IMR-90 (cell line): ENCODE data around the gene GDPD3. TPM values are rescaled to one million over a fixed set of nuclear protein-coding genes. Genes with fewer than 3 reads are reported as not detected.

Source experiments
- ATAC-seq: fragments of 200-7000 bp; cut with Tn5 transposase; 2 replicates; pipeline ENCODE4 v1.9.1; 2020; ENCODE audit warnings: low read depth, mild to moderate bottlenecking, moderate library complexity
- BruUV-seq: library from RNA; stranded (reverse); fragments of 400-500 nt; replicated peaks from 2 replicates; lab custom pipeline; 2021; lab: Mats Ljungman, UMichigan
- CTCF ChIA-PET: fragments of 300-600 bp; formaldehyde crosslinking; extraction: SDS; loops from one replicate; lab custom pipeline; 2021; ENCODE audit warnings: antibody characterized with exemption; lab: Yijun Ruan, JAX
- POLR2A ChIA-PET: fragments of 300-600 bp; sonication (Branson Sonifier 250); formaldehyde crosslinking; loops from one replicate; lab custom pipeline; 2022; ENCODE audit warnings: antibody characterized with exemption; ENCODE audit not compliant: unreplicated experiment; lab: Charles Lee
- DNase-seq: peaks from one replicate; pipeline ENCODE4 v3.0.0; 2013
- H2AFZ ChIP-seq: replicated peaks from 2 replicates; pipeline ENCODE3; 2013; ENCODE audit warnings: low read length, mild to moderate bottlenecking; ENCODE audit not compliant: poor library complexity
- H2AK5ac ChIP-seq: 2 replicates; pipeline ENCODE4 v1.6.1; 2013; ENCODE audit warnings: low read depth, low read length, inconsistent platforms
- H2AK9ac ChIP-seq: replicated peaks from 2 replicates; pipeline ENCODE3; 2013; ENCODE audit warnings: mild to moderate bottlenecking, low read depth, low read length, moderate library complexity; ENCODE audit not compliant: poor library complexity
- H2BK120ac ChIP-seq: 2 replicates; pipeline ENCODE4 v1.6.1; 2013; ENCODE audit warnings: low read depth, low read length, inconsistent platforms
- H2BK15ac ChIP-seq: 3 replicates; pipeline ENCODE4 v1.6.1; 2013; ENCODE audit warnings: low read depth, low read length, inconsistent platforms
- H2BK20ac ChIP-seq: 2 replicates; pipeline ENCODE4 v1.6.1; 2013; ENCODE audit warnings: low read depth, mild to moderate bottlenecking, inconsistent platforms, low read length, moderate library complexity
- H2BK5ac ChIP-seq: 2 replicates; pipeline ENCODE4 v1.6.1; 2013; ENCODE audit warnings: mild to moderate bottlenecking, low read depth, low read length, inconsistent platforms; ENCODE audit not compliant: poor library complexity, severe bottlenecking
- H3K14ac ChIP-seq: replicated peaks from 2 replicates; pipeline ENCODE4 v1.6.1; 2013; ENCODE audit warnings: low read depth, low read length, inconsistent platforms
- H3K18ac ChIP-seq: 2 replicates; pipeline ENCODE4 v1.6.1; 2013; ENCODE audit warnings: low read depth, low read length, control low read depth
- H3K23ac ChIP-seq: 2 replicates; pipeline ENCODE4 v1.6.1; 2013; ENCODE audit warnings: low read depth, low read length, inconsistent platforms
- H3K27ac ChIP-seq: 2 replicates; pipeline ENCODE4 v1.5.1; 2013; ENCODE audit warnings: mild to moderate bottlenecking, control low read depth, low read length; ENCODE audit not compliant: insufficient read depth
- H3K27me3 ChIP-seq: 2 replicates; pipeline ENCODE4 v1.6.1; 2013; ENCODE audit warnings: low read length; ENCODE audit not compliant: control insufficient read depth, insufficient read depth
- H3K36me3 ChIP-seq: 2 replicates; pipeline ENCODE4 v1.6.1; 2013; ENCODE audit warnings: low read length, mixed read lengths; ENCODE audit not compliant: control insufficient read depth, insufficient read depth
- H3K4ac ChIP-seq: 2 replicates; pipeline ENCODE4 v1.6.1; 2013; ENCODE audit warnings: low read depth, low read length, inconsistent platforms
- H3K4me1 ChIP-seq: 2 replicates; pipeline ENCODE4 v1.6.1; 2013; ENCODE audit warnings: low read length, mixed read lengths; ENCODE audit not compliant: control insufficient read depth, insufficient read depth
- H3K4me2 ChIP-seq: 2 replicates; pipeline ENCODE4 v1.6.1; 2013; ENCODE audit warnings: low read depth, mild to moderate bottlenecking, control low read depth, low read length, moderate library complexity
- H3K4me3 ChIP-seq: 2 replicates; pipeline ENCODE4 v1.5.1; 2013; ENCODE audit warnings: low read depth, mild to moderate bottlenecking, control low read depth, low read length, moderate library complexity; ENCODE audit not compliant: insufficient read depth
- H3K56ac ChIP-seq: 2 replicates; pipeline ENCODE4 v1.6.1; 2013; ENCODE audit warnings: low read length, inconsistent platforms; ENCODE audit not compliant: insufficient read depth; ENCODE audit errors: extremely low read depth
- H3K79me1 ChIP-seq, 2 experiments: 2 replicates each; pipeline ENCODE4 v1.6.1; 2013; ENCODE audit warnings: low read length in 2 of 2, inconsistent platforms in 1 of 2, low read depth in 1 of 2
- H3K9ac ChIP-seq: 2 replicates; pipeline ENCODE4 v1.6.1; 2013; ENCODE audit warnings: low read depth, low read length, control low read depth
- H3K9me1 ChIP-seq: 2 replicates; pipeline ENCODE4 v1.6.1; 2013; ENCODE audit warnings: low read length, inconsistent platforms; ENCODE audit not compliant: insufficient read depth
- H3K9me3 ChIP-seq: 2 replicates; pipeline ENCODE4 v1.6.1; 2013; ENCODE audit warnings: low read length; ENCODE audit not compliant: control insufficient read depth, insufficient read depth
- H4K20me1 ChIP-seq: 2 replicates; pipeline ENCODE4 v1.6.1; 2013; ENCODE audit warnings: low read length, inconsistent platforms; ENCODE audit not compliant: insufficient read depth
- H4K5ac ChIP-seq: 2 replicates; pipeline ENCODE4 v1.6.1; 2013; ENCODE audit warnings: mild to moderate bottlenecking, low read depth, low read length, control low read depth
- H4K8ac ChIP-seq, 2 experiments: 2 replicates each; pipeline ENCODE4 v1.6.1; 2013; ENCODE audit warnings: low read depth in 2 of 2, low read length in 2 of 2, control low read depth in 1 of 2, inconsistent platforms in 1 of 2
- H4K91ac ChIP-seq: 2 replicates; pipeline ENCODE4 v1.6.1; 2013; ENCODE audit warnings: low read depth, low read length, inconsistent platforms; ENCODE audit not compliant: insufficient read depth
- CHD1 ChIP-seq: IDR thresholded peaks from 2 replicates; pipeline ENCODE4 v1.6.1; 2012; ENCODE audit warnings: low read depth, low read length, improper control_type of control experiment
- ELK1 ChIP-seq: fragments of 150-350 bp; IDR thresholded peaks from 2 replicates; pipeline ENCODE4 v1.6.1; 2016; ENCODE audit warnings: low read depth, mild to moderate bottlenecking, low read length, moderate library complexity, borderline replicate concordance
- MAFK ChIP-seq: IDR thresholded peaks from 2 replicates; pipeline ENCODE4 v1.6.1; 2012; ENCODE audit warnings: low read depth, low read length, improper control_type of control experiment
- MXI1 ChIP-seq: IDR thresholded peaks from 2 replicates; pipeline ENCODE4 v1.6.1; 2012; ENCODE audit warnings: low read depth, mild to moderate bottlenecking, low read length, moderate library complexity, borderline replicate concordance
- NFE2L2 ChIP-seq: fragments of 150-350 bp; IDR thresholded peaks from 2 replicates; pipeline ENCODE4 v1.6.1; 2016; ENCODE audit warnings: low read depth, mild to moderate bottlenecking, low read length
- RCOR1 ChIP-seq: IDR thresholded peaks from 2 replicates; pipeline ENCODE4 v1.6.1; 2012; ENCODE audit warnings: mild to moderate bottlenecking, low read length, improper control_type of control experiment; ENCODE audit not compliant: insufficient replicate concordance
- RFX5 ChIP-seq: IDR thresholded peaks from 2 replicates; pipeline ENCODE4 v1.8.0; 2012; ENCODE audit warnings: low read depth, mild to moderate bottlenecking, low read length, moderate library complexity
- SMC3 ChIP-seq: fragments of 150-350 bp; IDR thresholded peaks from 2 replicates; pipeline ENCODE4 v1.6.1; 2016; ENCODE audit warnings: low read depth, mild to moderate bottlenecking, antibody characterized with exemption, low read length, moderate library complexity
- WGBS, 2 experiments: methylation state at CpG; one replicate each; pipeline versions ENCODE4 v1.1.5 to v1.1.7; 2013; ENCODE audit warnings: missing lambda C conversion rate in 2 of 2; ENCODE audit not compliant: insufficient read length in 1 of 2; ENCODE audit errors: extremely low coverage in 2 of 2; 5-methylcytosine and 5-hydroxymethylcytosine counted together
- dilution Hi-C: fragments of 300-500 bp; cut with HindIII; formaldehyde crosslinking; loops from one replicate; pipeline ENCODE4 v1.14.3; 2018; ENCODE audit warnings: low sequenced_read_pairs; ENCODE audit not compliant: unreplicated experiment
- in situ Hi-C: fragments of 300-500 bp; cut with MboI; formaldehyde crosslinking; loops from 3 replicates; pipeline ENCODE4 v1.14.3; 2019; ENCODE audit warnings: low sequenced_read_pairs, inconsistent platforms, mixed read lengths
- intact Hi-C: fragments of 100-400 bp; cut with micrococcal nuclease; formaldehyde crosslinking; loops from 2 replicates; pipeline ENCODE4 v1.10.0; 2022
- polyA plus RNA-seq, 3 experiments: library from polyadenylated mRNA; depleted of rRNA; stranded (reverse); fragments of >200 nt; gene quantifications; 2 replicates each; pipeline ENCODE4 v1.2.3, GENCODE V29; 2012; ENCODE audit warnings: low replicate concordance in 1 of 3
- total RNA-seq: library from RNA; depleted of rRNA; stranded (reverse); fragments of >200 nt; gene quantifications from 2 replicates; pipeline ENCODE4 v1.2.3, GENCODE V29; 2012

The GDPD3 gene
- total and polyA plus RNA-seq, 2 of the 4 experiments (the other 2 are of a cell fraction), result under 0.01 to 19.5 TPM

GRCh38 chr16:30084816-30085159 is 28.5 kb downstream of the GDPD3 start:
- Histone ChIP-seq H3K18ac (no peak overlapping the region), H3K9me1 (no peaks in the 10 kb centered on the region), H3K79me1 (peaks cover 19 to 29% of the 10 kb centered on the region in 2 experiments), H3K27ac (no peak overlapping the region), H3K4me1 (no peaks in the 10 kb centered on the region), H4K20me1 (peaks cover 22% of the 10 kb centered on the region), H3K14ac (no peak overlapping the region), H3K27me3 (no peaks in the 10 kb centered on the region), H3K4ac (no peak overlapping the region), H2BK15ac (no peak overlapping the region), H3K36me3 (peaks cover 53% of the 10 kb centered on the region), H4K5ac (no peak overlapping the region), H2AFZ (no peak overlapping the region), H3K56ac (no peak overlapping the region), H3K4me2 (no peak overlapping the region), H3K4me3 (no peak overlapping the region), H2BK20ac (no peak overlapping the region), H3K9me3 (no peaks in the 10 kb centered on the region), H2AK5ac (no peak overlapping the region), H2AK9ac (no peak overlapping the region), H4K8ac (no peak overlapping the region), H4K91ac (no peak overlapping the region), H3K9ac (no peak overlapping the region), H2BK120ac (no peak overlapping the region), H3K23ac (no peak overlapping the region), H2BK5ac (no peak overlapping the region)
- DNase-seq (no peak), ATAC-seq (no peak)
- POLR2A ChIA-PET, result interaction anchor here (0.7 kb wide), 1 partner anchor 1428 kb away, joined by 4 read pairs; no protein-coding TSS in a partner anchor
- WGBS, 2 experiments, result 76% methylated on average over 13 of the region's 17 CpGs; no CpG with 5 or more reads in 1 of the 2 experiments
- TSS peak; percentile 70 for BruUV-seq
- CTCF ChIA-PET, result no interaction called here
- dilution Hi-C loops (no loop called here), in situ Hi-C loops (no loop called here), intact Hi-C loops (no loop called here)
- TF ChIP-seq CHD1 (no peak), MAFK (no peak), MXI1 (no peak), ELK1 (no peak), RCOR1 (no peak), SMC3 (no peak), NFE2L2 (no peak), RFX5 (no peak)
